ENCODE results near the gene CAMTA1. TPM values are rescaled to one million over a fixed set of nuclear protein-coding genes. Genes with fewer than 3 reads are reported as not detected.

CAMTA1 gene
- polyA plus RNA-seq, 1 of the 3 experiments (the other 2 are of a cell fraction) = 63.1 TPM

DNA sequence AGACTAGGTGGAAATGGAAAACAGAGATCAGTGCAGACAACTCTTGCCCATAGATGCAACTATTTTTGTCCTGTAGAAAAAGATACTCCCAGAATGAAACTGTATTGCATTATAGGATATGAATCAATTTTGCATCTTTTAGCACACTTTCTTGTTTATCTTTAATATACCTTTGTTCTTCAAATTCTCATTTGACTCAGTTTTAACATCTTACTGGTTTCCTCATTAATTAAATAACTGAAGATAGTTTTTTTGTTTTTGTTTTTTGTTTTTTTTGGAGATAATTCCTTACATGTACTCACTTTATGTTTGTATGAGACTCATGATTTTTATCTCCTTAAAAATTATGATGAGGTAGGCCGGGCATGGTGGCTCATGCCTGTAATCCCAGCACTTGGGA, 10.9 kb upstream of the CAMTA1 start:
- ChIA-PET CTCF (no interaction called here), POLR2A (no interaction called here)
- Histone ChIP-seq H3K4me3 (ENCODE audit: low read depth in 2 of 2, low read length in 1 of 2) (no peak overlapping the region), H3K4me1 (ENCODE audit: control insufficient read depth in 1 of 2, insufficient read depth in 2 of 2, low read depth in 1 of 2, low read length in 1 of 2) (peaks cover 3 to 12% of the 10 kb centered on the region in 2 experiments; a peak in 2 of 4 replicates), H2AFZ (ENCODE audit: low read depth) (no peak overlapping the region), H3K9me2 (no peaks in the 10 kb centered on the region), H3K27ac (ENCODE audit: low read depth in 2 of 2, low read length in 1 of 2) (no peak overlapping the region), H3F3A (replicated peaks; ENCODE audit: insufficient read depth) (peaks cover 10% of the 10 kb centered on the region), H3K9ac (no peak overlapping the region), H3K4me2 (no peak overlapping the region), H3K9me3 (no peaks in the 10 kb centered on the region), H3K27me3 (ENCODE audit: insufficient read depth) (no peaks in the 10 kb centered on the region), H3K79me2 (ENCODE audit: insufficient read depth) (no peaks in the 10 kb centered on the region), H3K36me3 (replicated peaks in 1 of 2; ENCODE audit: control insufficient read depth in 1 of 2, insufficient read depth in 2 of 2, low read length in 1 of 2) (no peaks in the 10 kb centered on the region), H4K20me1 (ENCODE audit: insufficient read depth) (no peaks in the 10 kb centered on the region)
- 56% methylated on average over 1 of the region's 1 CpG for WGBS (ENCODE audit: low lambda C conversion rate)
- TF ChIP-seq PBX3 (IDR thresholded peaks at IDR 0.05) (no peak), CTCF (IDR thresholded peaks at IDR 0.05) (no peak), CHD2 (IDR thresholded peaks at IDR 0.05; ENCODE audit: low read length, partially characterized antibody) (no peak), POLR2AphosphoS5 (IDR thresholded peaks at IDR 0.05; ENCODE audit: low read depth, low read length) (no peak), NFIC (IDR thresholded peaks at IDR 0.05; ENCODE audit: borderline replicate concordance) (no peak), GATA2 (CRISPR knock-in tag; IDR thresholded peaks at IDR 0.05) (no peak), RXRA (IDR thresholded peaks at IDR 0.05; ENCODE audit: borderline replicate concordance, low read depth) (no peak), FOSL2 (IDR thresholded peaks at IDR 0.05; ENCODE audit: borderline replicate concordance, low read depth) (no peak), RFX5 (IDR thresholded peaks at IDR 0.05; ENCODE audit: low read length) (no peak), ELF1 (IDR thresholded peaks at IDR 0.05) (no peak), RCOR1 (IDR thresholded peaks at IDR 0.05; ENCODE audit: low read length) (no peak), MEF2A (IDR thresholded peaks at IDR 0.05; ENCODE audit: borderline replicate concordance, low read depth) (no peak), MAX (IDR thresholded peaks at IDR 0.05; ENCODE audit: low read depth) (no peak), GABPA (IDR thresholded peaks at IDR 0.05; ENCODE audit: low read depth) (no peak), USF2 (IDR thresholded peaks at IDR 0.05; ENCODE audit: borderline replicate concordance, low read depth, low read length) (no peak), MXI1 (IDR thresholded peaks at IDR 0.05; ENCODE audit: low read depth, low read length) (no peak), YY1 (IDR thresholded peaks at IDR 0.05; ENCODE audit: low read depth) (no peak), SMC3 (IDR thresholded peaks at IDR 0.05; ENCODE audit: low read depth, low read length) (no peak), TEAD4 (IDR thresholded peaks at IDR 0.05; ENCODE audit: borderline replicate concordance, insufficient read depth) (no peak), EZH2phosphoT487 (IDR thresholded peaks at IDR 0.05; ENCODE audit: borderline replicate concordance, low read depth) (no peak)
- DNase-seq = no peak
